Activated naive CD4-positive, alpha-beta T cell treated with Interleukin-2 at 50 U/mL for 16 hours (primary cell): ENCODE measurements around the gene PPP1R3G.
"Not testable (repeated sequence)": the region's sequence is repeated elsewhere in the genome, so short reads cannot be mapped to it uniquely, and the experiment has no call there.

ENCODE experiments used
- DNase-seq: peaks from one replicate; pipeline ENCODE4 v3.0.0-alpha.2; 2020

PPP1R3G gene

DNA sequence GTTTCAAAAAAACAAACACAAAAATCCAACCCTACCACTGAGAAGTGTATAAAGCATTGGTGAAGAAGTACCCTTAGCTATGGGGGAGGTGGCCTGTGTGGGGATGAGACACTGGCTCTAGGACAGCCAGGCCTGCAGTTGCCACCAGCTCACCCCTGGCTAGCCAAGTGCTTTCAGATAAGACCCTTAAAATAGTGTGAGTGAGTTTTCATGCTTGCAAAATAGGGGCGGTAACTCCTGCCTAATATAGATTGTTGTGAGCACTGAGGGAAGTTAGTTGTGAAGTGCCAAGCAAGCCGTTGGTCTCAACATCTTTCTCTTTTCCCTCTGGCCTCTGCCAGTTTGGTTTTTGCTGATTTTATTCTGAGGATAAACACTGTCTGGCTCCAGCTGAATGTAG is 11.3 kb downstream of the PPP1R3G start:
- DNase-seq = no peak

DNA sequence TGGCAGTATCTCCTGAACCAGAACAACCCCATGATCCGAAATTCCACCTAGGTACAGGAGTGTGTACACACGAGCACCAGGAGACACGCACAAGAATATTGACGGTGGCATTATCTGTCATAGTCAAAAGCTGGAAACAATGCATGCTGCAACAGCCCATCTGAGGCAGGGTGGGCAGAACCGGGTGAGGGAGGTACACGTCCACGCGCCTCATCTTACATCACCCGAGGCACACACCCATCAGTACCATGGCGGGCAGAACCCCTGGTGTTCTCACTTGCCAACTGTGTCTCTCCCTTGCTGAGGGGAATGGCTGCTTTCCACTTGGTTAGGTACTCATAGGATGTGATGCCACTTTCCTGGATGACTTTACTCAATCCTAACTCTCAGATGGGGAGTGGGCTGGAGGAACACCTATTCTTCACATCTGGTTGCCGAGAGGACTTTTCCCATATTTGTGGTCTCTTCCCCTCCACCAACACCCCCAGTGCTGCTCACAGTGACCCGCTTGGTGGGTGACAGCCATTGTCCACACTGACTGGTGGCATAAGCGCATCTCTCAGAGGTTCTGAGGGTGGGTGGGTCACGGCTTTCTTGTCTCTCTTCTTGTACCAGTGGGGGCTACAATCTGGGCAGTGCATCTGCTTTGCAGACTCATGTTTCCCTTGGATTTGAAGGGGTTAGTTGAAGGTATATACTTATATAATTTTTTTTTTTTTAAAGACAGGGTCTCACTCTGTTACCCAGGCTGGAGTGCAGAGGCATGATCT is 13.5 kb downstream of the PPP1R3G start:
- DNase-seq = no peak

DNA sequence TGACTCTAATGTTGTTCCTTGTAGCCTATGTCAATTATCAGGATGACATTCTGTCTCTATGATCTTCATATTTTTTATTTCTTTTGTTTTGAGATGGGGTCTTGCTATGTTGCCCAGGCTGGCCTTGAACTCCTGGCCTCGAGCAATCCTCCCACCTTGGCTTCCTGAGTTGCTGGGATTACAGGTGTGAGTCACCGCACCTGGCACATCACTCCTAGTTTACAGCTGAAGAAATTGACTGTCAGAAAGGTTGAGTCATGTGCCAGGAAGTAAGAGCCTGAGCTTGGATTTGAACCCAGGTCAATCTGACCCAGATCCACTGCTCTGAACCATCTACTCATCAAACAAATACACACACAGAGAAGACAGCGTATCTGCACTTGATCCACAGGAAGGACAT is 14.4 kb downstream of the PPP1R3G start:
- DNase-seq = no peak

DNA sequence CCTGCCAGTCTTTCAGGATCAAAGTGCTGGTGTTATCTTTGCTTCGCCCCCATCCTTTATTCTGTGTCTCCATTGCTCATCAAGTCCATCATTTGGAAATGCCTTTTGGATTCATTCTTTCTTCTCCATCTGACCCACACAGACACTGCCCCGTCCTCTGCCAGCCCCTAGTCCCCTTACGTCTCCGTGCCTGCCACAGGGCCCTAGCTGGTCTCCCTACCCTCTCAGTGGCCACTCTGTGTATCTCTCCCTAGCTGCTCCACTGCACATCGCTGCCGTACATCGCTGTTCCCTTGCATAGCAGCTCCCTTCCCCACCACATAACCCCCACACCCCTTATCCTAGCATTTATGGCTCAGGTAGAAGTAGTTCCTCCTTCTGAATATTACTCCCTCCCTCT is 15.7 kb downstream of the PPP1R3G start:
- DNase-seq = no peak

DNA sequence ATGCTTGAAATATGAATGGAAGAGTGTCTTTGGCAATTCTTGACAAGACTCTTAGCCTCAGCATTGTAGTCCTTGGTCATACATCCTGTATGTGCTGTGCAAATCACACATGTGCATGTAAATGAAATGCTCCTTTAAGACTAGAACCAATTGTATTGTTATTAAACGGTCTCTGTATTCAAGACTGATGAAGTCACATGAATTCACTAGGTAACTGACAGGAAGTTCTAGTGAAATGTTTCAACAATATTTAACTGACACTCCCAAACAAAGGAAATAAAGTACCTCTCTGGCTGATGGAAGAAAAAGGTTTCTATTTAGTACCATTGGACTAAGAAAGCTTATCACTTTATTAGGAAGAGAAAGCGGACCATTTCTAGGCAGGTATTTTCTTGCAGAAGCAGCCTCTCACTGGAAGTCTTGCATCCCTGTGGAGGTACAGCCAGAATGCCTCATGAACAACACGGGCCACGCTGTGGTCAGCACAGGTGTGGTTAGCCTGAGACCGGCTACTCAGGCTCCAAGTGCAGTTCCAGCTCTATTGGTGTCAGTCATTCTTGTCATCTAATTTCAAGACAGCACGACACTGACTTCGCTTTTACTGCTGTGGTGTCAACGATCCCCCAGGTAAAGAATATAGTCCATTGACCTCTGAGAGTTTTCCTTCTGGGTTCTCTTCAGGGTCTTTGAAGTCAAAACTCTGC is 17.3 kb downstream of the PPP1R3G start:
- DNase-seq = no peak

DNA sequence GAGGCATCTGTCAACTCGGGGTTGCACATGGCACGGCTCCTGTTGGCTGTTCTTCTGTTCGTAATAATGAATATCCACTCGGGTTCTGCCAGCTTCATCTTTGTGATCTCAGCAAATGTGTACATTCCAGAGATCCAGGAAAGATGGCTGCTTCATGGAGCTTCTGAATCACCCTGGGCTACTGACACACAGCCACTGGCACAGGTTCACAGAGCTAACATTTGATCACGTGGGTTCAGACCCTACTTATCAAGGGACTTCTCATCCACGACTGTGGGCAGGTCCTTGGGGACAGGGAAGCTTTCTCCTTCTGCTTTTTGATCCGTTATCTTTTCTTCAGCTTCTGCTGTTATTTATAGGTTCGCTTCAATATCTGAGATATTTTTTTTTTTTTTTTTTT is 18.1 kb downstream of the PPP1R3G start:
- no peak for DNase-seq

DNA sequence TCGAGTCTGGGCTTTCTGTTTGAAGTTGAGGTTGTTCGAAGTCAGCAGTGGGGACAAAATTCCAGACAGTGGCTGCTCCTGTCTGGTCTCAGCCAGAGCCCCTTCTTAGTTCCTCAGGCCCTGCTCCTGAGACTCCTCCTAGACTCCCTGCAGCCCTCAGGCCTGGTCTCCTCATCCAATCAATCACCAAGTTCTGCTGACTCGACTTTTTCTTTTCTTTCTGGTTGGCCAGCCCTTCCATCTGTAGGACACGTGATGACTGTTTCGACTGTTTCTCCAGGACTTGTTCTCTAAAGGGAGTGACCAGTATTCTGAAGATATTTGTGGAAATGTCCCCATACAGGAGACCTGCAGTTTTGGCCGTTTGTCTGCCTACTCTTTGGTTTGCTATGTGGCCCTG is 19.5 kb downstream of the PPP1R3G start:
- DNase-seq = no peak

DNA sequence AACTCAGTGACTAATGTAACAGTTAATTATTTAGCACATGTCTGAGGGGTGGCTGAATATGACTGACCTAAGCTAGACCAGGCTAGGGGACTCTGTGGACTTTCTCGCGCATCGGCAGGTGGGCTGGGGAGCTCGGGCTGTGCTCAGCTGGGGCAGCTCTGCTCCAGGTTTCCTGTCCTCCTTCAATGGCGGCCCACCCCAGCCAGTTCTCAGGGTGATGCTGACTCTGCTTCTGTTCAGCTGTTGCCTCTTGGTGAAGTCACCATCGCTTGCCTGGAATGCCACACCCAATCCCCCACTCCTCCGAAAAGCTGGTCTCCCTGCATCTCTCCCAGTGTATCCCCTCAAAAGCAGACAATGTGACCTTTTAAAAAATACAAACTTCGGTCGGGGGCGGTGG is 20.0 kb downstream of the PPP1R3G start:
- DNase-seq = no peak

DNA sequence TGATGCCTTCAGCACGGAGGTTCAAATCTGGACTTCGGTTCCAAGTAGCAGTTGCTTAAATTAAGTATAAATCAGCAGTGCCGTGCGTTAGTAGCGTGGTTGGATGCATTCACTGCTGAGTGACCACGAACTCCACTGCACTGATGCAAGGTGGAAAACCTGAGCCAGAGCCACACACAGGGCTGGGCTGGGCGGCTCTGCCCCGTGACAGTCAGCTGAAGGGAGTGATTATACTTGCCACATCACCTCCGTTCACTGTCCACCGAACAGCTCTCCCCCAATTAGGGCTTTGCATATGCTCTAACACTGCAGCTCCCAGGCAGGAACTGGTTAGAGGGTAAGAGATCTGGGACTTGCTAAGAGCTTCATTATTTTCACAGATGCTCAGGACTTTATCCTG is 22.2 kb downstream of the PPP1R3G start:
- no peak for DNase-seq

DNA sequence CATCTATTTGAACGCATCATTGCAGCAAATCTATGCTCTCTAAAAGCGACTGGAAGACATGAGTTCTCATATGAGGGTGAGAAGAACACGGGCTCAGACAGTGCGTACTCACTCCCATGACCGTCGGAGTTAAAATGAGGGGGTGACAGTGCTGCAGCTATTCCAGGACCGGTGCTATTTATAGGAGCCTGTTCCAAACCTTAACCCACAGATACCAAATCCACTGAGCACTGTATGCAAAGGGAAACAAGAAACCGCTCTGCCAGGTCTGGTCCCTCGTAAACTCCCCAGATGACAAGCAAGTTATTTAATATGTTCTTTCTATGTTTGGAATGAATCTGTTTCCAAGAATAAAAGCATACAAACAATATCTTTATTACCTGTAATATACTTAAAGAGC is 22.9 kb downstream of the PPP1R3G start:
- DNase-seq = no peak

DNA sequence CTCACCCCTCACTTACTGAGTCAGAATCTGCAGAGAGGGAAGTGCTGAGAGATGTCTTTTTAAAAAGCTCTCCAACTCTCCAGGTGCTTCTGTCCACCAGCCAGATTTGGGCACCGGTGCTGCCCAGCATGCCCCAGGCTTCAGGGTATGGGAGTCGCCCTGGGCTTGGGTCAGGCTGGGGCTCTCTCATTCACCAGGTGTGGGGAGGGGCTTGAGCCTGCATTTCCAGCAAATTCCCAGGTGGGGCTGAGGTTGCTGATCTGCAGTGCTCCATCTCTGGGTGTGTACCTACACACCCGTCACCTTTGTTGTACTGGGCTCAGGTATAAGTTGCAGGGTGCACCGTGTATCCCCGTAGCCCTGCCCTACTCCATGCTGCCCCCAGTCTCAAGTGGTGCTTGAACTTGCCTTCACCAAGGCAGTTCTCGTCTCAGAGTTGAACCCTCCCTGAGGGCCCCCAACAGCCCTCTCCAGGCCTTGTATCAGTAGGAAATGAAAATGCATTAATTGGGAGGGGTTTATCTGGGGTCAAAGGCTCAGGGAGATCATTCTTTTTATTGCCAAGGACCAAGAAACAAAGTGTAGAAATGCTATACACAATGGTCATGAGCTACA is 23.5 kb downstream of the PPP1R3G start:
- DNase-seq = no peak

DNA sequence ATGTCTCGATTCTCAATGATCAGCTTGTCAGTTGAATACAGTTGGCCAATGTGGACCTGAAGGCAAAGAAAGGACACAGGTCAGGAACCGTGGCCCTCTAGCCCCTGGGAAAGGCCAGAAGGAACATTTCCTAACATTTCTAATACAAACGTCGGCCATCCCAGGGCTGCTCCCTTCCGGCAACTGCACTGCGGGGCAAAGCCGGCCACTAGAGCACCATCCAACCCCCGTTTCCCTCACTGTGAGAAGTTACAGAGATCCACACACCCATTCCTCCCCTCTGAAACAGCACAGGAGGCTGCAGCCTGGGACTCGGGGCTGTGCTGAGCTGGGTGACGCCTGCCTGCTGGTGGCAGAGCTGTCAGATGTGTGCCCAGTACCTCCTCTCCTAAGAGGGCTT is 24.3 kb downstream of the PPP1R3G start:
- no peak for DNase-seq

DNA sequence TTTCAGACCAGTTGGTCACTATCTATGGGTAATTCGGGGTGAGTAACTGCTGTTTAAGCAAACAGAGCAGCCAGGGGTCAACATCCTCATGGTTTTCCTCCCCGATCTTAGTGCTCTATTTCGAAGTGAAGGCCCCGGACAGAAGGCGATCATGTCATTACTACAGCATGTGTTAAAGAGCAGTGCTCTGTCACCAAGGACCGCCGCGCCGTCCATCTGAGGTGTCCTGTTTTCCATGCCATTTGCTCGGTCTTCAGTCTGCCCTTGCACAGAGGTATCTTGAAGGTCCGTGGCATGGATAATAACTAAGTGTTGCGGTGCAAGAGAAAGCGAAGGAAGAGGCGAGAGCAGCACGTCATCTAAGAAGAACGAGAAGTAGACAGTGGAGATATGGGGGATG is 25.1 kb downstream of the PPP1R3G start:
- DNase-seq = no peak

DNA sequence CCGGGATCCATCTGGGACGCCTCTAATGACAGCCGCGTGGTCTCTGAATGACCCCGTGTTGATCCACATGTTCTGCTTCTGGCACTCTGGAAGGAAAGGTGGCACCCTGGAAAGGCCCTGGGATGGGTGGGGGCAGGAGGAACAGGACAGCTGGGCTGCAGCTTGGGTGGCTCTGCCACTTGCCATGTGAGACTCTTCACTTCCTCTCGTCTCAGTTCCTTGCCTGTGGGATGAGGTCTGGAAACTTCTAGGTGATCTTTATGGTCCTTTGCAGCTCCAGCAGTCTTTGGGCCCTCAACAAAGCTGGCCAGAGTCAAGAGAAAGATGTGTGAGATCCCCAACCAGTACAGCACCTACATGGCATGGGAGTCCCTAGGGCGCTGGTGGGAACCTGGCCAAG is 26.5 kb downstream of the PPP1R3G start:
- DNase-seq = no peak

DNA sequence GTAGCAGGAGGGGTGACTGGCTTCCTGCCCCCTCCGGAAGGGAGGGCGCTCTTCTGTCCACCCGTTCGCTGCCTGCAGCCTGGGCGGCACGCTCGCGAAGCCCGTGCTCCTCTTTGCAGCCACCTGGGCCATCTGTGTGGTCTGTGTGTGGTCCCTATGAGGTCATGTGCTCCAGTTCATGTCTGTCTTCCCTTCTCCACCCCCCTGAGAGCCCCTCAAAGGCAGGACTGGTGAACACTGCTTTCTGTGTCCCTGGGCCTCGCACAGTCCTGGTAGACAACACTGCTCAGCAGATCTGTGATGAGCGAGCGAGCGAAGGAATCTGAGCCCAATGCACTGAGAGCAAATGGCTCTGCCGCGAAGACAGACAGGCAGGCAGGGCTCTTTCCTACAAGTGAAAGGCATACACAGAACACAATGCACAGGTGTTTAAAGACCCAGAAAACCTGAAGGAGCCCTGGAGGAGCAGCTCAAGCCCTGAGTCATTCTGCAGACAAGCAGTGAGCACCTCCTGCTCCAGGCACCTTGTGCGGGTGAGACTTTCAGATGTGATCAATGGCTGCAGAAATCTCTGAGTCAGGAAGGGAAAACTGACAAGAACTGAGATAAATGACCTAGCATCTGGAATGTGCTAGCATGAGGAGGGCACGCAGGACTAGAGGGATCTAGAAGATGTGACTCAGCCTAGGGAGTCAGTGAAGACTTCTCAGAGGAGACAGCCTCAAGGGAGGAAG is 27.1 kb downstream of the PPP1R3G start:
- DNase-seq = no peak

DNA sequence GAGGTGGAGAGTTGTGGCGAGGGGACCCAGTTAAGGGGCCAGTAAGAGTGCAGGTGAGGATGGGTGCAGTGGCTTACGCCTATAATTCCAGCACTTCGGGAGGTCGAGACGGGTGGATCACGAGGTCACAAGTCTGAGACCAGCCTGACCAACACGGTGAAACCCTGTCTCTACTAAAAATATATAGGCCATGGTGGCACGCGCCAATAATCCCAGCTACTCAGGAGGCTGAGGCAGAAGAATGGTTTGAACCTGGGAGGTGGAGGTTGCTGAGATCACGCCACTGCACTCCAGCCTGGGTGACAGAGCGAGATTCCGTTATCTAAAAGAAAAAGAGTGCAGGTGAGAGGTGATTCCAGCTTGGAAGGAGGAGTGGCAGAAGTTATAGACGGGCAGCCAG is 28.0 kb downstream of the PPP1R3G start:
- DNase-seq = no peak

DNA sequence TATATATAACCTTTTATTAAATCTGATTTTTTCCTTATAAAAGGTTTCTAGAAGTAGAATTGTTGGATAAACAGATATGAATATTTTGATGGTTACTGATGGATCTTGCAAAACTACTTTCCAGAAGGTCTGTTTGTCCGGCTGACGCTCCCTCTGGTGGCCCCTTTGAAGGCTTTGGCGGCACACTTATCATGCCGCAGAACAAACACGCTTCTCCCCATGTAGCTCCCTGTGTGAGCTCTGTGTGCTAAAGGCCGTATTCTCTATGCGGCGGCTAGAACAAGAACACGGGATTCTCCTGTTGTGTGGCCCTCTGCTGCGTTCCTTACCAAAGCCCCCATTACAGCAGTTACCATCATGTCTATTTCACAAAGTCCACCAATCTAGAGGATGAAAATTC is 30.0 kb downstream of the PPP1R3G start:
- DNase-seq = no peak

DNA sequence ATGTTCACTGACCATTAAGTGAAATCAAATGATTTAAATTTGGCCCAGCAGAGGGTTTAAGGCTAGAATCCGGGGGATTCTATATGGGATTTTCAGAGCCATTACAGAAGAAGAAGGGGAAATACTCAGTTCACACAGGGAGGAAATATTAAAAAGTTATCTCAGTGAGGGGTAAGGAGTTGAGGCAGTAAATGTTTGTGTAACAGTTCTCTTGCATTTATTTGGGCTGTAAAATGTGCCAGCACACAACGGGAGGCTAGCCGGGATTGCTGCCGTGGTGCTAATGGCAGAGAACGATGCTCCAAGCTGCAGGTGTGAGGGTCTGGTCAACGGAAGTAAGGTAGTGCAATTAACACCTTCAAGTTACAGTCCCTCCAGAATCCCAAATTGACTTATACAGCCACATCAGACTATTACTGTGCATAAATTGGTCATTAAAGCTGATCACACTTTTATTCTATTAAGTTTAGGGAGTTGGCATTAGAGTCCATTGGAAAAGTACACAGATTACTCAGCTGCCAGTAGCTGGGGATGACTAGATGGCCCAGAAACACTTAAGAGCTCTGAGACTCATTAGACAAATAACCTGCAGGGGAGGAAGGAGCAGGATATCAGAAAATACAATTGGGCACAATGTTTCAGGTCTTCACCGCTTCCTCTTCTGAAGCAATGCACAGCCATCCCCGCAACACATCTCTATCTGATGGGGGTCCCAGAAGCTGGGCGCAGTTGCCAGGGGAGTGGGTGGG is 31.3 kb downstream of the PPP1R3G start:
- DNase-seq = no peak

DNA sequence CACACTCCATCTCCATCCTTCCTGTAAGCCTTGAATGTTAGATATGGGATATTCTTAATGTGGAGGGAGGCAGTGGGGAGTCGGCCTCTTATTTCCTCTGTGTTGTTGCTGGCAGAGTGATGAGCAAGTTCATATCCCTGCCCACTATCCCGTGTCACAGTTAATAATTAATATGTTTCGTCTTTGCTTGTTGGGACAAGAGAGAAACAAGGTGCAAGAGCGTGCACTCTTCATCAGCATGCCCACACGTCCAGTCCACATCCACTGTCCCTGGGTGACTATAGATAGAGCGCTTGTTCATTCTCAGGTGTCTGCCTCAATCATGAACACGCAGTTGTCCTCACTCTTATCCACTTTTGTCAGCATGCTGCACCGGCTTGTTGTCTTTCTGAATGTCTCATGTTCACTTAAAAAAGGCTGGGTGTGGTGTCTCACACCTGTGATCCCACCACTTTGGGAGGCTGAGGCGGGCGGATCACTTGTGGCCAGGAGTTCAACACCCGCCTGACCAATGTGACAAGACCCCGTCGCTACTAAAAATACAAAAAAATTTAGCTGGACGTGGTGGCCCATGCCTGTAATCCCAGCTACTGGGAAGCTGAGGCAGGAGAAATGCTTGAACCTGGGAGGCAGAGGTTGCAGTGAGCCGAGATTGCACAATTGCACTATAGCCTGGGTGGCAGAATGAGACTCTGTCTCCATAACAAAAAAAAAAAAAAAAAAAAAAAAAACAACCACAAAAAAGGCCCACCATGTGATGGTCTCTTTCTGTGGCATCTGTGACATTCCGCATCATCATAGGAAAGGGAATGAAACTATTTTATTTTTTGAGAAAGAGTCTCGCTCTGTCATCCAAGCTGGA is 34.2 kb downstream of the PPP1R3G start:
- no peak for DNase-seq

DNA sequence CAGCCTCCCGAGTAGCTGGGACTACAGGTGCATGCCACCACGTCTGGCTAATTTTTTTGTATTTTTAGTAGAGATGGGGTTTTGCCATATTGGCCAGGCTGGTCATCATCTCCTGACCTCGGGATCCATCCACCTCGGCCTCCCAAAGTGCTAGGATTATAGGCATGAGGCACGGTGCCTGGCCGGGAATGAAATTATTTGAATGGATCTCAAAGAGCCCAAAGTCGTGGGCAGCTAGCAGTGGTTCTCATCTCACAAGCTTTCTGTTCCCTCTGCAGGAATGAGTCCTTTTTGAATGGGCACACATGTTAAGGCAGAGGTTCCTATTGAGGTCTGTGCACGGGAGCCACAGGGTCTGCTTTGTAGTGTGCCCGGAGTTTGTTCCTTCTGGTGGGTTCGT is 34.9 kb downstream of the PPP1R3G start:
- DNase-seq = no peak

DNA sequence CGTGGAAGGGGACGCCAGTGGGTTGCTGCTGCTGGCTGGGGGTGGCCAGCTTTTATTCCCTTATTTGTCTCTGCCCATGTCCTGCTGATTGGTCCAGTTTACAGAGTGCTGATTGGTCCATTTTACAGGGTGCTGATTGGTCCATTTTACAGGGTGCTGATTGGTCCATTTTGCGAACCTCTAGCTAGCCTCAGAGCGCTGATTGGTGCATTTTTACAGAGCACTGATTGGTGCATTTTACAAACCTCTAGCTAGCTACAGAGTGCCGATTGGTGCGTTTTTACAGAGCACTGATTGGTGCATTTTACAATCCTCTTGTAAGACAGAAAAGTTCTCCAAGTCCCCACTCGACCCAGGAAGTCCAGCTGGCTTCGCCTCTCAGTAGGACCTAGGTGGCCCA is 35.4 kb downstream of the PPP1R3G start:
- DNase-seq = not testable (repeated sequence)

DNA sequence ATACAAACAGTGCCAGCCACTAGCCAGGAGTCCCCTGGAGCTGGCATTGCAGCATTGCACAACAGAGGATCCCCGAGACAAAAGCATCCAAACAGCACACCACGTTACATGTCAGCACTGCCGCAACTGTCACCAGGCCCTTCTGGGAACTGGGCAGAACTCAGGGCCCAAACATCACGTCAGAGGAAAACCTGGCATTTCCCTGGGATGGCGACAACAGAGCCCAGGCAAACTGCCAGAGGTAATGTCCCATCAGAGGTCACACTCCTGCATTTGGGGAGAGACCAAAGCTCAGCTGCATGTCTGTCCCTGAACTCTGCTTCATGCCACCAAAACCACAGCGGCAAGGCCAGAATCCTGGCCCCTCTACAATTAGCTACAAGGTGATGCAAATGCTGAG is 36.3 kb downstream of the PPP1R3G start:
- no peak for DNase-seq
